H1 (cell line): ENCODE results near the gene ANK2.

ENCODE experiments used
- EZH2 ChIP-seq: fragments of 200-600 bp; sonication (generic); IDR thresholded peaks from 2 replicates; pipeline ENCODE4 v1.7.1; 2012; ENCODE audit warnings: low read depth, mild to moderate bottlenecking, moderate library complexity, low read length, inconsistent platforms; ENCODE audit not compliant: severe bottlenecking
- TAF1 ChIP-seq: IDR thresholded peaks from 2 replicates; pipeline ENCODE4 v1.6.1; 2011; ENCODE audit warnings: mild to moderate bottlenecking, low read depth, low read length

DNA sequence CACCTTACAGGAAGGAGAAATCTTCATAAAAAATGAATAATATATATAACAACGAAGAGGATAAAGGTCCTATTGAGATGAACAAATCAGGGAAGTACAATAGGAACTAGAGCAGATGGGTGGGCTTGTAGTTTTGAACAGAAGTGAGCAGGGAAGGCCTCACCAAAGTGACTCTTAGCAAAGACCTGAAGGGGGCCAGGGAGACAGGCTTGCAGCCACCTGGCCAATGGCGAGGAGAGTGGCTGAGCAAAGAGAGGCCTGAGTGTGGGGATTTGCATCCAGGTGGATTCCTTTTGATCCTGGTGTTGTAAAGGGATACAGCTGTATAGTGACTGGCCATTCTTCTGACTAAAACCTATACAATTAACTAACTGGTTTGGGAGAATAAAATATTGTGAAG, 358.0 kb downstream of the ANK2 start:
- no peak for TF ChIP-seq TAF1
- TF ChIP-seq EZH2, result no peak
